Erythroblast (primary cell): ENCODE measurements around the gene IMMP2L.

Experiments used
- GATA1 ChIP-seq: IDR thresholded peaks from 2 replicates; pipeline ENCODE4 v1.6.1; 2011; ENCODE audit warnings: low read depth, mild to moderate bottlenecking, control low read depth, low read length, moderate library complexity
- POLR2A ChIP-seq: IDR thresholded peaks from 2 replicates; pipeline ENCODE4 v1.6.1; 2011; ENCODE audit warnings: mild to moderate bottlenecking, low read length

- TF ChIP-seq POLR2A (no peak), GATA1 (no peak)
Measured at GRCh38 chr7:111255576-111255975, 306.7 kb downstream of the IMMP2L start.
